HEK293T (cell line): ENCODE measurements around the gene MMS22L.

ENCODE experiments used
- CTCF ChIA-PET: fragments of 350-600 bp; formaldehyde crosslinking; extraction: SDS; loops from one replicate; lab custom pipeline; 2021; ENCODE audit warnings: antibody characterized with exemption, inconsistent platforms; lab: Yijun Ruan, JAX
- POLR2A ChIA-PET: fragments of 350-600 bp; formaldehyde crosslinking; extraction: SDS; loops from one replicate; lab custom pipeline; 2020; ENCODE audit warnings: antibody characterized with exemption, inconsistent platforms; lab: Yijun Ruan, JAX
- DNase-seq: peaks from one replicate; pipeline ENCODE4 v3.0.0; 2012; ENCODE audit warnings: mixed read lengths; ENCODE audit errors: extremely low spot score
- ARNT ChIP-seq: fragments of 450-650 bp; IDR thresholded peaks from 2 replicates; pipeline ENCODE4 v1.6.1; 2017; ENCODE audit warnings: mild to moderate bottlenecking
- BHLHE40 ChIP-seq: fragments of 450-650 bp; IDR thresholded peaks from 2 replicates; pipeline ENCODE4 v1.6.1; 2016; ENCODE audit warnings: mild to moderate bottlenecking, moderate library complexity, borderline replicate concordance
- CTBP1 ChIP-seq: fragments of 450-650 bp; IDR thresholded peaks from 2 replicates; pipeline ENCODE4 v1.6.1; 2016; ENCODE audit warnings: borderline replicate concordance
- ELF4 ChIP-seq: fragments of 450-650 bp; IDR thresholded peaks from 2 replicates; pipeline ENCODE4 v1.6.1; 2017; ENCODE audit warnings: antibody characterized with exemption
- FOXA1 ChIP-seq: fragments of 450-650 bp; IDR thresholded peaks from 2 replicates; pipeline ENCODE4 v1.6.1; 2016; ENCODE audit warnings: mild to moderate bottlenecking
- FOXK2 ChIP-seq: fragments of 450-650 bp; IDR thresholded peaks from 2 replicates; pipeline ENCODE4 v1.6.1; 2016; ENCODE audit warnings: mild to moderate bottlenecking
- FOXM1 ChIP-seq: fragments of 450-650 bp; IDR thresholded peaks from 2 replicates; pipeline ENCODE4 v1.6.1; 2017; ENCODE audit warnings: mild to moderate bottlenecking, borderline replicate concordance
- HDGF ChIP-seq: fragments of 450-650 bp; IDR thresholded peaks from 2 replicates; pipeline ENCODE4 v1.6.1; 2017; ENCODE audit warnings: antibody characterized with exemption, borderline replicate concordance
- L3MBTL2 ChIP-seq: fragments of 450-650 bp; conservative IDR thresholded peaks from 2 replicates; pipeline ENCODE4 v1.6.1; 2016; ENCODE audit warnings: mild to moderate bottlenecking
- LEF1 ChIP-seq: fragments of 450-650 bp; IDR thresholded peaks from 2 replicates; pipeline ENCODE4 v1.6.1; 2017; ENCODE audit warnings: mild to moderate bottlenecking, borderline replicate concordance
- NFRKB ChIP-seq: fragments of 450-650 bp; IDR thresholded peaks from 2 replicates; pipeline ENCODE4 v1.6.1; 2016; ENCODE audit warnings: mild to moderate bottlenecking, moderate library complexity
- SP1 ChIP-seq: fragments of 450-650 bp; IDR thresholded peaks from 2 replicates; pipeline ENCODE4 v1.6.1; 2017
- SUZ12 ChIP-seq: fragments of 450-650 bp; IDR thresholded peaks from 2 replicates; pipeline ENCODE4 v1.6.1; 2016; ENCODE audit warnings: mild to moderate bottlenecking
- TARDBP ChIP-seq: fragments of 450-650 bp; IDR thresholded peaks from 2 replicates; pipeline ENCODE4 v1.6.1; 2016
- ZNF384 ChIP-seq: fragments of 450-650 bp; IDR thresholded peaks from 2 replicates; pipeline ENCODE4 v1.6.1; 2016
- TF ChIP-seq, protein P1 (sequence below): fragments of 450-650 bp; IDR thresholded peaks from 2 replicates; pipeline ENCODE4 v1.6.1; 2016

MMS22L gene

DNA sequence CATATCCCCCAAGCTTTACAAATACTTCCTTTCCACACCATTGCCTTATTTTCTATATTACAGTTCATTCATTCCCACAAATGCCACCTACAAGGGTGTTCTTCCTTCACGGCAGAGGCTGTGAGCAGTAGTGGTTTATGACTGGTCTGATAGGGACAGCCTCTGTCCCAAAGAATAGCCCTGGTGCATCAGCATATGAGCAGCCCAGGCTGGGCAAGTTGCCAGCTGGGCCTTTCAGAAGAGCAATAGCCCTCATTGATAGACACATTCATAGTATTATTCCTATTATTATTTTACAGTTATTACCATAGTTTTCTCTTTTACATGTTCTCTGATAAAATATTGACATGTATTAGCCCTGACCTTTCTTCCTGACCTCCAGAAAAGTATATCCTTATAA is 149.9 kb downstream of the MMS22L start:
- CTCF ChIA-PET: no interaction called here

DNA sequence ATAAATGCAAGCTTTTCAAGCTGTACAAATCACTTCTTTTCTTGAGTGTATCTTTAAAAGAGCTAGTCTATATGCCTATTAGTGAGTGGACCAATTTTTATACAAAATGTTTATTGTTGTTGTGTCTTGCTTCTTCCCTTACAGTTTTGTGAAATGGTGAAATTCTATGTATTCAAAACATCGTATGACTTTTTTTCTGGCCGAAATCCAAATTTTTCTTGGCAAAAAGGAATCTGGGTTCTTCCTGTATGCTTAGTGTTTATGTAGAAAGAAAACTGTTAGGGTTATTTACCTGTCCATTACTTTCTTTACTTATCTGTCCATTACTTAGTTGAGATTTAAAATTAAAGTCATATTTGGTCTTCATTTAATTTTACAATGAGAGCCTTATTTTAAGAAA is 153.9 kb downstream of the MMS22L start:
- no peak for DNase-seq
- TF ChIP-seq, protein P1, sequence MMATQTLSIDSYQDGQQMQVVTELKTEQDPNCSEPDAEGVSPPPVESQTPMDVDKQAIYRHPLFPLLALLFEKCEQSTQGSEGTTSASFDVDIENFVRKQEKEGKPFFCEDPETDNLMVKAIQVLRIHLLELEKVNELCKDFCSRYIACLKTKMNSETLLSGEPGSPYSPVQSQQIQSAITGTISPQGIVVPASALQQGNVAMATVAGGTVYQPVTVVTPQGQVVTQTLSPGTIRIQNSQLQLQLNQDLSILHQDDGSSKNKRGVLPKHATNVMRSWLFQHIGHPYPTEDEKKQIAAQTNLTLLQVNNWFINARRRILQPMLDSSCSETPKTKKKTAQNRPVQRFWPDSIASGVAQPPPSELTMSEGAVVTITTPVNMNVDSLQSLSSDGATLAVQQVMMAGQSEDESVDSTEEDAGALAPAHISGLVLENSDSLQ: no peak
- TF ChIP-seq BHLHE40 (no peak), SP1 (no peak), ZNF384 (no peak), L3MBTL2 (no peak)
- ChIA-PET POLR2A (no interaction called here), CTCF (no interaction called here)

More for the DNA sequence above, 149.9 kb downstream of the MMS22L start:
- no peak for DNase-seq
- POLR2A ChIA-PET: no interaction called here
- TF ChIP-seq ZNF384 (no peak), HDGF (no peak), BHLHE40 (no peak), ARNT (no peak), SP1 (no peak), L3MBTL2 (no peak), TARDBP (no peak), LEF1 (no peak), CTBP1 (no peak), ELF4 (no peak), FOXA1 (no peak), SUZ12 (no peak), NFRKB (no peak), FOXM1 (no peak), FOXK2 (no peak)
- TF ChIP-seq, protein P1: no peak

DNA sequence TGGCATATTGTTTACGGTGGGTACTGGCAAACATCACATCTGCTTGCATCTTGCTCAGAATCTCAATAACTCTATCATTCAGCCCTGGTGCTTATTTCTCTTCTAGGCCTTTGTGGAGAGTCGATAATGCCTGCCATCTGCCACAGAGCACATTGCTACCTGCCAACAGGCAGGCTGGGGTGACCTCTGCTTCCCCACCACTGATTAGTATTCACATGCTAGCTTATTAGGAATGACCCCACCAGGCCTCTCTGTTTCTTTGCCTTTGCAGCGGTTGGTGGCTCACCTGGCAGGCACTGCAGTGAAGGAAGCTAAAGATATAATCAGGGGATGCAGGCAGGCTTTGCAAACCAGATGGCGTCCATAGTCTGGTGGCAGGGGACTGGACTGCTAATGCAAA is 154.5 kb downstream of the MMS22L start:
- CTCF ChIA-PET: no interaction called here
- POLR2A ChIA-PET: no interaction called here
- no peak for TF ChIP-seq HDGF
- no peak for TF ChIP-seq SP1
- no peak for TF ChIP-seq ARNT
- TF ChIP-seq, protein P1: no peak
- no peak for TF ChIP-seq TARDBP
- TF ChIP-seq FOXA1: no peak
- no peak for TF ChIP-seq FOXM1
- no peak for TF ChIP-seq CTBP1
- TF ChIP-seq NFRKB: no peak
- no peak for TF ChIP-seq FOXK2
- TF ChIP-seq ELF4: no peak
- no peak for TF ChIP-seq BHLHE40
- TF ChIP-seq SUZ12: no peak
- TF ChIP-seq ZNF384: no peak
- no peak for TF ChIP-seq LEF1
- no peak for TF ChIP-seq L3MBTL2
- DNase-seq: no peak

DNA sequence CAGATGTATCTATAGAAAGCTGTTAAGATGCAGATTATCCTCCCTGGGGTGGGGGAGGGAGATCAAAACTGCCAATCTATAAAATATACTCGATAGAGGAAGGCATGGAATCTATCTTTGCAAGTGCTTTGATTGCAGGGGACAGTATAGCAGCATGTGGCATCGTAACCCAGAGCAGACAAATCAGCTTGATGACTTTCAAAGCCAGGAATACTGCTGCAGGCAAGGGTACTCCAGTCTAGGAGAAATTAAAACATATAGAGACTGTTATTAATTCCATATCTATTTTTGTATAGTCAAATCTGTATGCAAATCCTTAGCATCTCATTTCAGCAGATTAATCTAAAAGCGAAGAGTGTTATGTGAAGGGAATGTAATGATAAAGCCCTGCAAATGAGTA is 159.4 kb downstream of the MMS22L start:
- no peak for DNase-seq
- CTCF ChIA-PET: no interaction called here
- POLR2A ChIA-PET: no interaction called here
- TF ChIP-seq LEF1: no peak
- TF ChIP-seq, protein P1: no peak

DNA sequence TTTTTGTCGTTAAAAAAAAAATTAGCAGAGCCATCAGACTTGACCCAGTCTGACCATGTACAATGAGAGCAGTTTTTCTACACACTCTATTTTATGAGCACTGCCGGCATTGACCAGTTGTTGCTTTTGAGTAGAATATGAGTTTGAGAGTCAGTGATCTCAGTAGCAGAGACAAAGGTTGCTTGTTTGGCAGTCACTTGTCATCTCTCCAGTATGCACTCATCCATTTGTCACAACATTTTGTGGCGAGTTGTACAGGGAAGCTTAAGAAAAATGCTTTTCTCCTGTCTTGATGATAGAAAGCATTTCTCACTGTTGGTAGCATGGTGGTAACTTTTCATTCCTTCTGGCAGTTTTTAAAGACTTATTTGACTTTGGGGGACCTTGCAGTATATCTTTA is 159.9 kb downstream of the MMS22L start:
- ChIA-PET POLR2A (no interaction called here), CTCF (no interaction called here)
- TF ChIP-seq ELF4: no peak
- no peak for TF ChIP-seq SP1
- TF ChIP-seq FOXK2: no peak
- no peak for TF ChIP-seq NFRKB
- TF ChIP-seq, protein P1: no peak
- TF ChIP-seq TARDBP: no peak
- TF ChIP-seq ARNT: no peak
- no peak for TF ChIP-seq CTBP1
- TF ChIP-seq L3MBTL2: no peak
- no peak for TF ChIP-seq LEF1
- TF ChIP-seq FOXM1: no peak
- DNase-seq: no peak

DNA sequence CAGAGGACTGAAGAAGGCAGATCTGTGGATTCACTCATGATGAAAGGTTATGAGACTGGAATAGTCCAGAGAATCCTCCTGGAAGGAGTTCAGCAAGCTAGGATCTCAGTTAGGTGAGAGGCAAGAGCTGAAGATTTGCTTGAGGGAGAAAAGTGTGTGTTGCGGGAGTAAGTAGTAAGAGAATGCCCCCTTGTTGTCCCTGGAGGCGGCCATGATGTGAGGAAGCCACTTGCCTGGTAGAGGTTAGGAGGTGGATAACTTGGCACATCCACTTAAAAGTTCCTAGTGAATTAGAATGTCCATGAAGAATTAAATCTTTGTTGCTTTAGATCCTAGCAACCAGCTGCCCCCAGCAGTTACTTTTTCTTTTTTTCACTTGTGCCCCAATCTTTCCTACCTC is 162.5 kb downstream of the MMS22L start:
- ChIA-PET POLR2A (no interaction called here), CTCF (no interaction called here)
- TF ChIP-seq TARDBP: no peak
- DNase-seq: no peak
